ENCODE results near the gene ARFGAP1. TPM values are rescaled to one million over a fixed set of nuclear protein-coding genes. Genes with fewer than 3 reads are reported as not detected.

The ARFGAP1 gene
- total and polyA plus RNA-seq, 2 donors from 2014 or later = 40.4 to 84.3 TPM

DNA sequence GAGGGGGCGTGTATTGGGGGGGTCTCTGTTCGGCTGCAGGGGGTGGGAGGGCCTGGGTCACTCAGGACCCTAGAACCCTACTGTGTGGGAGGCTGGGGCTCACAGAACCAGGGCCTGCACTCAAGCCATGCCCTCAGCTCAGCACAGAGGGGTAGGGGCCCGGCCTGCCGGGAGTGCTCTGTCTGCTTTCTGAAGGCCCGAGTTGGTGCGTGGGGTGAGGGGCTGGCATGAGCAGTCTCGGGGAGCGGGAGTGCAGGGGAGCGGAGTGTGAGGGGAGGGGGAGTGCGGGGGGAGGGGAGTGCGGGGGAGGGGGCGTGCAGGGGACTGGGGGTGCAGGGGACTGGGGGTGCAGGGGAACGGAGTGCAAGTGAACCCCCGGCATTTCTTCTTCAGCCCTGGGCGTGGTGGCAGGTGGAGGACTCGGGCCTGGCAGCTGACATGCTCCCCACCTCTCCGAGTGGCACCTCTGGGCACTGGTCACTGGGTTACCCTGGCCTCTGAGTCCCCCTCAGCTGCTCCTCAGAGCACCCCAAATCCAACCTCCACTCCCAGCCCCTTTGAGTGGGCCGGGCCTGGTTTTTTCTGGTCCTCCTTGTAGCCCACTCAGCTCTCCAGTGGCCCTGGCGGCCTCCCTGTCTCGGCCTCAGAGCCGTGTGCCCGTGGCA lies 21.4 kb downstream of the ARFGAP1 start:
- intact Hi-C loops (cut with DNase I) = no loop called here

GRCh38 chr20:63294536-63294900 lies 21.9 kb downstream of the ARFGAP1 start:
- Histone ChIP-seq H3K9me3 (ENCODE audit: control insufficient read depth in 2 of 3, insufficient read depth in 1 of 3, low read length in 3 of 3) (no peaks in the 10 kb centered on the region), H3K9ac (ENCODE audit: low read length in 3 of 3) (no peak overlapping the region), H3K4me3 (ENCODE audit: low read length in 3 of 3) (no peak overlapping the region), H3K4me1 (ENCODE audit: control insufficient read depth in 2 of 3, insufficient read depth in 2 of 3, low read depth in 1 of 3, low read length in 3 of 3) (peaks cover 0 to 3% (median 0%) of the 10 kb centered on the region in 3 donors), H3K36me3 (ENCODE audit: control insufficient read depth in 2 of 3, insufficient read depth in 3 of 3, low read length in 3 of 3) (no peaks in the 10 kb centered on the region), H3K27me3 (ENCODE audit: control insufficient read depth, insufficient read depth, low read length) (peaks cover 3% of the 10 kb centered on the region), H3K27ac (ENCODE audit: low read depth in 2 of 2, low read length in 2 of 2) (no peak overlapping the region)
- intact Hi-C loops (cut with DNase I) = no loop called here
- TF ChIP-seq CTCF (IDR thresholded peaks at IDR 0.05; ENCODE audit: borderline replicate concordance, extremely low read depth, insufficient read depth) = no peak
- no peak for FAIRE-seq
- DNase-seq = no peak

More for the DNA sequence above, 21.4 kb downstream of the ARFGAP1 start:
- DNase-seq (peak in 4 of 5 donors; percentile 43 to 77 (median 48)), FAIRE-seq (no peak)
- peaks cover 0 to 3% (median 0%) of the 10 kb centered on the region in 3 donors for H3K4me1 ChIP-seq (ENCODE audit: control insufficient read depth in 2 of 3, insufficient read depth in 2 of 3, low read depth in 1 of 3, low read length in 3 of 3)
- TF ChIP-seq CTCF (IDR thresholded peaks at IDR 0.05; ENCODE audit: borderline replicate concordance, extremely low read depth, insufficient read depth) = no peak
- H3K36me3 ChIP-seq (ENCODE audit: control insufficient read depth in 2 of 3, insufficient read depth in 3 of 3, low read length in 3 of 3) = no peaks in the 10 kb centered on the region
- no peak overlapping the region for H3K9ac ChIP-seq (ENCODE audit: low read length in 3 of 3)
- peaks cover 3% of the 10 kb centered on the region for H3K27me3 ChIP-seq (ENCODE audit: control insufficient read depth, insufficient read depth, low read length)
- no peak overlapping the region for H3K4me3 ChIP-seq (ENCODE audit: low read length in 3 of 3)
- H3K27ac ChIP-seq (ENCODE audit: low read depth in 2 of 2, low read length in 2 of 2) = no peak overlapping the region
- H3K9me3 ChIP-seq (ENCODE audit: control insufficient read depth in 2 of 3, insufficient read depth in 1 of 3, low read length in 3 of 3) = no peaks in the 10 kb centered on the region

- intact Hi-C loops (cut with DNase I) = no loop called here
- FAIRE-seq (no peak), DNase-seq (peak in 1 of 5 donors; percentile 51)
- Histone ChIP-seq H3K27me3 (ENCODE audit: control insufficient read depth, insufficient read depth, low read length) (peaks cover 3% of the 10 kb centered on the region), H3K4me1 (ENCODE audit: control insufficient read depth in 2 of 3, insufficient read depth in 2 of 3, low read depth in 1 of 3, low read length in 3 of 3) (peaks cover 0 to 3% (median 0%) of the 10 kb centered on the region in 3 donors), H3K4me3 (ENCODE audit: low read length in 3 of 3) (no peak overlapping the region), H3K36me3 (ENCODE audit: control insufficient read depth in 2 of 3, insufficient read depth in 3 of 3, low read length in 3 of 3) (no peaks in the 10 kb centered on the region), H3K27ac (ENCODE audit: low read depth in 2 of 2, low read length in 2 of 2) (no peak overlapping the region), H3K9me3 (ENCODE audit: control insufficient read depth in 2 of 3, insufficient read depth in 1 of 3, low read length in 3 of 3) (no peaks in the 10 kb centered on the region), H3K9ac (ENCODE audit: low read length in 3 of 3) (no peak overlapping the region)
- TF ChIP-seq CTCF (IDR thresholded peaks at IDR 0.05; ENCODE audit: borderline replicate concordance, extremely low read depth, insufficient read depth) = no peak
Observed at GRCh38 chr20:63295018-63295417, 22.4 kb downstream of the ARFGAP1 start.
